Left kidney (tissue), 8 donors: ENCODE results near the gene EIF4E. TPM values are rescaled to one million over a fixed set of nuclear protein-coding genes. Genes with fewer than 3 reads are reported as not detected.

ENCODE experiments used
- DNase-seq: peaks from one replicate; pipeline ENCODE4 v3.0.0-alpha.2; 2013
- long read RNA-seq, 8 donors: transcript quantifications; one replicate each; lab custom pipeline, GENCODE V29; 2026
- polyA plus RNA-seq: library from polyadenylated mRNA; unstranded; fragments of 120-200 nt; gene quantifications from one replicate; pipeline ENCODE4 v1.2.1, GENCODE V29; 2013; ENCODE audit not compliant: insufficient read length

EIF4E gene, protein sequence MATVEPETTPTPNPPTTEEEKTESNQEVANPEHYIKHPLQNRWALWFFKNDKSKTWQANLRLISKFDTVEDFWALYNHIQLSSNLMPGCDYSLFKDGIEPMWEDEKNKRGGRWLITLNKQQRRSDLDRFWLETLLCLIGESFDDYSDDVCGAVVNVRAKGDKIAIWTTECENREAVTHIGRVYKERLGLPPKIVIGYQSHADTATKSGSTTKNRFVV
- 150 TPM for polyA plus RNA-seq
- long read RNA-seq, donor 1, full-length matches to known transcripts: 24 of 33 reads
- long read RNA-seq, donor 1, partial matches to known transcripts: 9 of 33 reads
- long read RNA-seq, donor 1, other reads (novel, unspliced or antisense): 0 of 33 reads
- long read RNA-seq, donor 2, full-length matches to known transcripts: 31 of 31 reads
- long read RNA-seq, donor 2, partial matches to known transcripts: 0 of 31 reads
- long read RNA-seq, donor 2, other reads (novel, unspliced or antisense): 0 of 31 reads
- long read RNA-seq, donor 3, full-length matches to known transcripts: 29 of 34 reads
- long read RNA-seq, donor 3, partial matches to known transcripts: 5 of 34 reads
- long read RNA-seq, donor 3, other reads (novel, unspliced or antisense): 0 of 34 reads
- long read RNA-seq, donor 4, partial matches to known transcripts: 0 of 1 reads
- long read RNA-seq, donor 4, other reads (novel, unspliced or antisense): 0 of 1 reads
- long read RNA-seq, donor 5, full-length matches to known transcripts: 69 of 76 reads
- long read RNA-seq, donor 5, partial matches to known transcripts: 7 of 76 reads
- long read RNA-seq, donor 5, other reads (novel, unspliced or antisense): 0 of 76 reads
- long read RNA-seq, donor 6, full-length matches to known transcripts: 22 of 27 reads
- long read RNA-seq, donor 6, partial matches to known transcripts: 5 of 27 reads
- long read RNA-seq, donor 6, other reads (novel, unspliced or antisense): 0 of 27 reads
- long read RNA-seq, donor 7, full-length matches to known transcripts: 67 of 74 reads
- long read RNA-seq, donor 7, partial matches to known transcripts: 7 of 74 reads
- long read RNA-seq, donor 7, other reads (novel, unspliced or antisense): 0 of 74 reads
- long read RNA-seq, donor 8, full-length matches to known transcripts: 18 of 18 reads
- long read RNA-seq, donor 8, partial matches to known transcripts: 0 of 18 reads
- long read RNA-seq, donor 8, other reads (novel, unspliced or antisense): 0 of 18 reads

GRCh38 chr4:98928505-98929340, at the start of gene EIF4E:
Gene EIF4E (minus strand): TSS chr4:98929133. CDS start chr4:98929112, 21 bp downstream.
- DNase-seq: peak; percentile 98

DNA sequence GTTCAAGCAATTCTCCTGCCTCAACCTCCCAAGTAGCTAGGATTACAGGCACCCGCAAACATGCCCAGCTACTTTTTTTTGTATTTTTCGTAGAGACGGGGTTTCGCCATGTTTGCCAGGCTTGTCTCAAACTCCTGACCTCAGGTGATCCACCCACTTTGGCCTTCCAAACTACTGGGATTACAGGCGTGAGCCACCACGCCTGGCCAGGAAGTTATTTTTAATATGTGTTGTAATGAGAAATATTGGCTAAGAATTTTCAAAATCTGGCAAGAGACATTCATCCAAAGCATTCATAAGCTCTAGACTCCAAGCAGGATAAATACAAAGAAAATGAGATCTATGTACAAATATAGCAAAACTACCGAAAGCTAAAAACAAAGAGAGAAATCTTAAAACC, 48.6 kb upstream of the EIF4E start:
- no peak for DNase-seq

DNA sequence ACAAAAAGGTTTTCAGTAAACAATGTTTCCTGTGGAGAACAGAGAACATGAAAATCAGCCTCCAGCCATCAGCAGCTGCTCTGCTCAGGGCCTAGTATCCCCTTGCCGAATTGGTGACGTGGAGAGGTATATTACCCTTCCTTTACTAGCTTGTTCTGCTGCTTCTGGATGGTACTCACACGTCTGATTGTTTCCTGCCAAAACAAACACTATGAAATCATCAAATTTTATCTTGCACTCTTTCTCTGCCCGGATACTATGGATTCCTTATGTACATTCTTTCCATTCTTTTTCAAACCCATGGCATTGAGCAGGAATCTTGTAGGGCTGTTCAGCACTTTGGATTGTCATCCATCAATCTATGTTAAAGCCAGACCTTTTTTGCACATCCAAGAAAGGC, 47.8 kb upstream of the EIF4E start:
- DNase-seq: no peak

DNA sequence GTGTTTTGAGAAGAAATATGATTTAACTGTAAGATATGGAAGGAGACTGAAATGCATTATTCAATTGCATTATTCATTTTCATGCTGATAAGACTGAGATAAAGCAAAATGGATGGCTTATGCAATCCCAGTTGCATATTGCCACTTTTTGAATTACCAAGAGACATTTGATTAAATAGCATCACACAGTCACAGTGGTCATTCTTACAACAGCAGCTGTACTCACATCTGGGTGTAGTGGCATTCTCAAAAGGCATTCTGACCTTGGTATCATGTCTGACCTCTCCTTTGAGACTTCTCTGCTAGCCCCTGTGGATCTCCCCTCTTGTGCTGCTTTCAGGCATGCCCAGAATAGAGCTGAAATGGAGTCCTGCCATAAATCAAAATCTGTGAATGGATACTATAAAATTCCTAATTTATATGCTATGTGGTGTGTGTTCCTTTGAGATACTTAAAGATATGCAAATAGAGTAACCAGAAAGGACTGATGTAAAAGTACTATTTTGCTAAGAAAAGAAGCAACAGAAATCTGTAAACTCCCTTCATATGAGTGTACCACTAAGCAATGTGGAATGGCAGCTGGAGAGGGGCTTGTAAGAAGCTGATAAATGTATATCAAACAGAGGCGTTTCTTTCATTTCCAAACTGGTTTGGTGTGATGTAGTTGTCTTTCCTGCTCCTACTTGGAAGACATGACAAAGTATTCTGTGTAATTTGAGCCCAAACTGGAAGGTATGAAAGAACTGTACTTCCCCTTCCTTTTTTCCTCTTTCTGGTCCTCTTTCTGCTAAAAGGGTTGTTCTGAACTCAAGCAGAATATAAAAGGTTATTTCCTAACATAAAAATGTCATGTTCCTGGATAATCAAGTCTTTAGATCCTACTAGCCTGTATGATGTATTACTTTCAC, 41.2 kb upstream of the EIF4E start:
- peak; percentile 1 for DNase-seq

DNA sequence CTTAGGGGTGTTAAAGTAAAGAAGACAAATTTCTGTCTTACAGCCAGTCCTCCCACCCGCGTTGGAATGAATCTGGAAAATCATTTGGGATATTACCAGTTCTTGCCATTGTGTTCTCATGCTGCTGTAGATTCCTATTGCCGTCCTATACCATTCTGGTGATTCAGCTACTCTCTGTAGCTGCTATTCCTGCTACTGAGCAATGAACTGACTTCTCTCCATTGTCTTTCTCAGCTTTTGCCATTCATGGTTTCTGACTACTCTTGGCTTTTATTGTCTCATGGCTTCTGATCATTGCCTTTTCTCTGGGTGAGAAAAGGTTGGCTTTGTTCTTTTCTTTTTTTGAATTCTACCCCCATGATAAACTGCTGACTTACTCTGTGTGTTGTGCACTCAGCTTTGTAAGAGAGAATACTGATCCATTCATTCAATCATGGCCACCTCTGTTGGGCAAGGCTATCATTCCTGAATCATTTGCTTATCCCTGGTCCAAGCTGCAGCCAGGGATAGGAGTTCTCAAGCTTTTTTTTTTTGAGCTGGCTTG, 38.9 kb upstream of the EIF4E start:
- no peak for DNase-seq

DNA sequence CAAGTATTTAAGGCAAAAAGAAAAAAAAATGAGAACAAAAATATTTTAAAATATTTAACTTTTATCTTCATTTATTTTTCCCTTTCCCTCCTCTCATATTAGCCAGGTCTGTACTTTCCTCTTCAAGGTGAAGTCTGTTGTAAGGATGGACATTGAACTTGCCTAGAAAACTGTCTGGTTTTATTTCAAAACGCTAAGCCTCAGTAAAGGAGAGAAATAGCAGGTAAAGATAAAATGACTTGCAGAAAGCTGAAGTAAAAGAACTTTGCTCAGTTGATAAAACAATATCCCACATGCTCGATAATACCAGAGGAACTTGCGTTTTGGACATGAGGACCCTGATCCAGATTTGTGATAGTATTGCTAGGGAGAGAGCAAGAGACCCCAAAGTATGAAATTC, 38.0 kb upstream of the EIF4E start:
- DNase-seq: no peak

- DNase-seq: no peak
Measured at GRCh38 chr4:98963538-98964433, 34.9 kb upstream of the EIF4E start.

DNA sequence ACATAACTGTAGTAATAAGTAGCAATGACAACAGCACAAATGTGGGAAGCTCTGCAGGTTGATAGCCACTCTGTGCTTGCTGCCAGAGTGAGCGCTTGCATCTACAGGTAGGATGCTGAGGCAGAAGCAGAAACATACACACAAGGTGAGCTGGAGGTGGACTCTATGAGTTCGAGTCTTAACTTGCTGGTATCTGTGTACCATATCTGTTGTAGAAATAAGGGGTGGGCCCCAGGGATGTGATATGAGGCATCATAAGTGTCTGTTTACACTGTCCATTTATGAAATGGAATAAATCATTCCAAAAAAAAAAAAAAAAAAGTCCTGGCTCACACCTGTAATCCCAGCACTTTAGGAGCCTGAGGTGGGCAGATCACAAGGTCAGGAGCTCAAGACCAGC, 32.8 kb upstream of the EIF4E start:
- DNase-seq: no peak

- DNase-seq: no peak
Measured at GRCh38 chr4:98959411-98959810, 30.5 kb upstream of the EIF4E start.

DNA sequence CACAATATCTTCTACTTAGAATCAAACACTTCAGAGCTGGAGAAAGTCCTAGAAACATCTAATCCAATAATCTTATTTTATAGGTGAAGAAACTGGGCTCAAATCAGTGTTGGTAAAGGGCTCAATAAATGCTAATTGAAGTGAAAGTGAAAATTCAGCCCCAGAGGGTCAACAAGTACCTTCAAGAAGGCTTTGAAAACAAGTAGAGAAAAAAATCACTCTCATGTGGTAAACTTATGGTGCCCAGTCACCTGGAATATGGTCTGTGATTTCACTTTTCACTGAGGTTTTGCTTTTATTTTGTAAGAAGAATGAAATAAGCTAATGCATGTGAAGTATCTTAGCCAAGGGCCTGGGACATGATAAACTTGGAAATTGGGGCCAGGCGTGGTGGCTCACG, 29.1 kb upstream of the EIF4E start:
- DNase-seq: no peak

DNA sequence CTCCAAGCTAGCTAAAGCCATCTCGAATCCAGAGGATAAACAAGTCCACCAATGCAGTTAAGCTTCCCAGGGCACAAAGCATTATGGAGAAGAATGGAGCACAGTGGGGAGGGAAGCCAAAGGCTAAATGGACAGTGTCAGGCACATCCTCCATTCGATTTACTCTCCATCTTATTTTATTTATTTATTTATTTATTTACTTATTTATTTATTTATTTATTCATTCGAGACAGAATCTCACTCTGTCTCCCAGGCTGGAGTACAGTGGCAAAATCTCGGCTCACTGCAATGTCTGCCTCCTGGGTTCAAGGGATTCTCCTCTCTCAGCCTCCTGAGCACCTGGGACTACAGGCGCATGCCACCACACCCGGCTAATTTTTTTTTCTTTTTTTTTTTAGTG, 26.3 kb upstream of the EIF4E start:
- no peak for DNase-seq

GRCh38 chr4:98951710-98952109, 22.8 kb upstream of the EIF4E start:
- DNase-seq: no peak

DNA sequence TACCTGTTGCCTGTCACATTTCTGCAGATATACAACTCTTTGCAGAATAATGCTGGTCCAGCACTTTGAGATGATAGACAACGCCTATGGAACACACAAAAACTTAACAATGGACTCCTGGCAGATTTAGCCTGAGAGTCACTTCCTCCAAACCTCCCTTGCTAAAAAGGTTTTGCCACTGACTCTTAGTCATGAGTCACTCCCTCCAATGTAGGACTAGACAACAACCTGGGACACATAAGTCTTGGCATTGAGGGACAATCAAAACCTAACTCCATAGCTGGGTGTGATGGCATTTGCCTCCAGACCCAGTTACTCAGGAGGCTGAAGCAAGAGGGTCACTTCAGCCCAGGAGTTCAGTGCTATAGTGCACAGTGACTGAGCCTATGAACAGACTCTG, 22.0 kb upstream of the EIF4E start:
- DNase-seq: no peak

DNA sequence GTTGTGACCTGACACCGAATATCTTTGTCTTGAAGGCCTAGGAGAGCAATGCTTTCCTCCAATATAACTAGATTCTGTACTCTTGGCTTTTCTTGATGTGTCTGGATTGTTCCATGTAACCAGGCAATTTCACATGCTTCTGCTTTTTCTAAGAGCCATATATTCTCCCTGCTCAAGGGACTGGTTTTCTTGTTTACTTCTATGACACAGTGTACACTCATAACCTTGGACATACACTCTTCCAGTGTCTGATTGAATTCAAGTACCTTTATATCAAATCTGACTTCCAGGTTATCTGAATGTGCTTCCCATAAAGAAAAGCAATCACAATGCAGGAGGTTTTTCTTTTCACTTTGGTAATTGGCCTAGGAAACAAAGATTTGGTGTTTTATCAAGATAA, 17.4 kb upstream of the EIF4E start:
- DNase-seq: no peak

DNA sequence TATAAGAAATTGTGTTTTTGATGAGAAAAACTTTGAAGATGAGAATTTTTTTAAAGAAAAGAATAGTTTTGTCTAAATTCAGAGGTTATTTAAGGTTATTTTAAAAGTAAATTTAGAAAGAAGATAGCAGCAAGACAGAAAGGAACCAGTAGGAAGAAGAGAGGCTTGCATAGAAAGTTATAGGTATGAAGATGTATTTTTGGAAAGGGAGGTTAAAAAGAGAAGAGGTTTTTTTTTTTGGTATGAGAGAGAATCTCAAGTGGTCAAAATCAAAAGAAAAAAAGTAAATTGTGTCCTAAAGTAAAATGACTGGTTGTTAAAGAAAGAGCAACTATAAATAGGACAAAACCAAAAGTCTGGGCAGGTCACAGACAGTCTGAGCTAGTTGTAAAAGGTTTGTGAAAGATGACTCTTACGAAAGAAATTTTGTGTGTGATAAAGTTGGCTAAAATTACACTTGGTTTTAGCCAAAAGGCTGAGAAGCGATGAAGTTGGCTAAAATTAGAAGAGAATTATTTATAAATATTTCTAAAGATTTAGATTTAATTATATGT, 16.4 kb upstream of the EIF4E start:
- DNase-seq: no peak

DNA sequence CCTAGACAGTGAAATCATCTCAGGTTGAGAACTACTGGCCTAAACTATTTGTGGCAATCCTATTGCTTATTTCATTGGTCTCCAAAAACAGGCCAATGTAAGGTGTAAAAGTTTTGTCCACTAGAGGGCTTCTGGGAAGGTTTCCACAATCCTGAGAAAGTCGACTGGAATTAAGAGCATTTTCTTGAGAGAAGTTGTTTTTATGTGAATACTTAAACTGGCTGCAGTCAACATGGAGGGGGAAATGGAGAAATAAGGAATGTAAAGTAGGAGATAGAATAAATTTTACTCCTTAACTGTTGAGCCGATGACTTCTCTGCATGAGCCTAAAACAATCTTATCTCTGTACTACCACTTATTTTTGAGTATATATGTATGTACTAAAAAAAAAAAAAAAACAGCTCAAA, 11.0 kb upstream of the EIF4E start:
- DNase-seq: peak; percentile 50

- DNase-seq: no peak
Measured at GRCh38 chr4:98939438-98939837, 10.5 kb upstream of the EIF4E start.

DNA sequence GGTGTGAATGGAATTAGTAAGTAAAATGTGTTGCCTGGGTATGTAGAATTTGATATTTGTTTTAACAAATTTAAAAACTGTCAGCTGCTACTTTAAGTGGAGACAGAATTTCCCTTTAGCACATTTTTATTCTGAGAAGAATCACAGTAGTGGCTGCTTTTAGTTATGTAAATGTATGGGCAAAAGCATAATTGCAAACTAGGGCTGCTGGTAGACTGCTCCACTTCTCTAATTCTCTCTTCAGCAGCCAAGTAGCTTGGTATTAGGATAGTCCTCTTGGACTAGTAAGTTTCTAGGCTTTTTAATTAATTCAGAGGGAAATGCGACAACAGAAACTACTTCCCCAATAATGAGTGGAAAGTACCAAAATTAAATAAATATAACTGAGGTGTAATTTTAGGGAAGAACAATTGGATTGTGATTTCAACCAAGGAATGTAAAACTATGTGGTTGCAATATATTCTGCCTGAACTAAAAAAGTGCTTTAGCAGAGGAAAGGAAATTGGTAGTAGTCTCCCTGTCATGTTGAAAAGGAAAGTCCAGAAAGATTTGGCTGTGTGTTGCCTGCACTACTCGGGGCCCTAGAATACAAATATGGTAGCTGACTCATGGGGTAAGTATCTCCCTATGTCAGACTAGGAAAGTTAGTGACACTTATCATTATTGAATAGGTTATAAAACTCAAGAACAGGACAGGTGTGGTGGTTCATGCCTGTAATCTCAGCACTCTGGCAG, 9.2 kb upstream of the EIF4E start:
- DNase-seq: no peak
